ENCODE data around the gene EXOC6B.

DNA sequence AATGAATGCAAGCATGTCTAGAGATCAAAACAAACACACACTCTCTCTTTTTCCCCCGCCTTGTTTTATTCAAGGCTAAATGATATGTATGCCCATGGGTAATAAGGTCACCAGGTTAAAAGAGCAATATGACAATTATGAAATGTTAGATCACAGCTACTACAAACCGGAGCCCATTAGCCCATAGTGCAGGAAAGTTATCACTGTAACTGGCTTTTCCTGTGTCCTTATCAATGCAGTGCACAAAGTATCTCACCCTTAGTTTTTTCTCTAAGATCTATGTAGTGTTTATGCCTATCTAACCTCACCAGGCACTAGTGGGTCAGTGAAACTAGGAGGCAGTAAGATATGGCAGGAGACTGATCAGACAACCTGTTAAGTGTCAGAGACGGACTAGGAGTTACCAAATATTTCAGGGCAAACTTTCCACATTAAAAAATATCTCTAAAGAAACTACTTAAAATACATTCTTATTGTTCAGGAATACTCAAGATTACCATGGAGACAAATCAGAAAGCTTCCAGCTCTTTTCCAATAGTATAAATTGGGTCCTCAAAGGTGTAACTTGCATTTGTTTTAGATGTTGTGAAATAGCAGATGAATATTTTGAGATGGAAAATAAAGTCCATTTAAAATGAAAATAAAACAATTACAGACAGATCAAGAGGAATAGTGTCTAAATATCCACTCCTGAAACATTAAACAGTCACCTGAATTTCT, 282.2 kb downstream of the EXOC6B start:
- TF ChIP-seq, protein P1, sequence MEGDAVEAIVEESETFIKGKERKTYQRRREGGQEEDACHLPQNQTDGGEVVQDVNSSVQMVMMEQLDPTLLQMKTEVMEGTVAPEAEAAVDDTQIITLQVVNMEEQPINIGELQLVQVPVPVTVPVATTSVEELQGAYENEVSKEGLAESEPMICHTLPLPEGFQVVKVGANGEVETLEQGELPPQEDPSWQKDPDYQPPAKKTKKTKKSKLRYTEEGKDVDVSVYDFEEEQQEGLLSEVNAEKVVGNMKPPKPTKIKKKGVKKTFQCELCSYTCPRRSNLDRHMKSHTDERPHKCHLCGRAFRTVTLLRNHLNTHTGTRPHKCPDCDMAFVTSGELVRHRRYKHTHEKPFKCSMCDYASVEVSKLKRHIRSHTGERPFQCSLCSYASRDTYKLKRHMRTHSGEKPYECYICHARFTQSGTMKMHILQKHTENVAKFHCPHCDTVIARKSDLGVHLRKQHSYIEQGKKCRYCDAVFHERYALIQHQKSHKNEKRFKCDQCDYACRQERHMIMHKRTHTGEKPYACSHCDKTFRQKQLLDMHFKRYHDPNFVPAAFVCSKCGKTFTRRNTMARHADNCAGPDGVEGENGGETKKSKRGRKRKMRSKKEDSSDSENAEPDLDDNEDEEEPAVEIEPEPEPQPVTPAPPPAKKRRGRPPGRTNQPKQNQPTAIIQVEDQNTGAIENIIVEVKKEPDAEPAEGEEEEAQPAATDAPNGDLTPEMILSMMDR (IDR thresholded peaks at IDR 0.05), result no peak
- no peak for TF ChIP-seq POLR2A (IDR thresholded peaks at IDR 0.05)
